Left ventricle myocardium inferior (tissue), 1 donor: ENCODE data around the gene CD79B. TPM values are rescaled to one million over a fixed set of nuclear protein-coding genes. Genes with fewer than 3 reads are reported as not detected.
A peak's percentile ranks its signal among the peaks of the same experiment; 100 is the strongest.

Source experiments
- DNase-seq: peaks from one replicate; pipeline ENCODE4 v3.0.0-alpha.2; 2020
- H3K27ac ChIP-seq: fragments of 200-600 bp; replicated peaks from 2 replicates; pipeline ENCODE4 v1.8.0; 2021
- H3K27me3 ChIP-seq: fragments of 200-600 bp; 2 replicates; pipeline ENCODE4 v1.8.0; 2021; ENCODE audit warnings: low read depth
- H3K36me3 ChIP-seq: fragments of 200-600 bp; 2 replicates; pipeline ENCODE4 v1.8.0; 2021
- H3K4me1 ChIP-seq: fragments of 200-600 bp; 2 replicates; pipeline ENCODE4 v1.8.0; 2021
- H3K4me3 ChIP-seq: fragments of 200-600 bp; 2 replicates; pipeline ENCODE4 v1.8.0; 2021; ENCODE audit warnings: mild to moderate bottlenecking, moderate library complexity
- H3K9me3 ChIP-seq: fragments of 200-600 bp; replicated peaks from 2 replicates; pipeline ENCODE4 v1.8.0; 2021
- intact Hi-C: fragments of 100-400 bp; cut with micrococcal nuclease; formaldehyde crosslinking; loops from one replicate; pipeline ENCODE4 v1.11.0; 2022
- total RNA-seq: library from RNA; stranded (reverse); fragmentation: NEBNext Ultra II Directional; extraction: Animal tissue kit (Norgen Biotek cat#: 25700); gene quantifications from one replicate; pipeline ENCODE4 v1.2.1, GENCODE V29; 2021
- TF ChIP-seq, protein P1 (sequence below): fragments of 200-600 bp; IDR thresholded peaks from 2 replicates; pipeline ENCODE4 v1.8.0; 2021; ENCODE audit warnings: antibody characterized with exemption, mild to moderate bottlenecking, borderline replicate concordance
- donor health status: DM: no; HTN: yes; CAD: no; lungs with severe emphysema.

Gene CD79B
- total RNA-seq, 1 donor from 2014 or later, result 4.6 TPM

- Histone ChIP-seq H3K9me3 (no peaks in the 10 kb centered on the region), H3K27me3 (peaks cover 4% of the 10 kb centered on the region), H3K4me1 (peaks cover 5% of the 10 kb centered on the region), H3K4me3 (no peak overlapping the region), H3K36me3 (no peaks in the 10 kb centered on the region), H3K27ac (no peak overlapping the region)
- TF ChIP-seq, protein P1, sequence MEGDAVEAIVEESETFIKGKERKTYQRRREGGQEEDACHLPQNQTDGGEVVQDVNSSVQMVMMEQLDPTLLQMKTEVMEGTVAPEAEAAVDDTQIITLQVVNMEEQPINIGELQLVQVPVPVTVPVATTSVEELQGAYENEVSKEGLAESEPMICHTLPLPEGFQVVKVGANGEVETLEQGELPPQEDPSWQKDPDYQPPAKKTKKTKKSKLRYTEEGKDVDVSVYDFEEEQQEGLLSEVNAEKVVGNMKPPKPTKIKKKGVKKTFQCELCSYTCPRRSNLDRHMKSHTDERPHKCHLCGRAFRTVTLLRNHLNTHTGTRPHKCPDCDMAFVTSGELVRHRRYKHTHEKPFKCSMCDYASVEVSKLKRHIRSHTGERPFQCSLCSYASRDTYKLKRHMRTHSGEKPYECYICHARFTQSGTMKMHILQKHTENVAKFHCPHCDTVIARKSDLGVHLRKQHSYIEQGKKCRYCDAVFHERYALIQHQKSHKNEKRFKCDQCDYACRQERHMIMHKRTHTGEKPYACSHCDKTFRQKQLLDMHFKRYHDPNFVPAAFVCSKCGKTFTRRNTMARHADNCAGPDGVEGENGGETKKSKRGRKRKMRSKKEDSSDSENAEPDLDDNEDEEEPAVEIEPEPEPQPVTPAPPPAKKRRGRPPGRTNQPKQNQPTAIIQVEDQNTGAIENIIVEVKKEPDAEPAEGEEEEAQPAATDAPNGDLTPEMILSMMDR, result no peak
- intact Hi-C loops, result no loop called here
- DNase-seq, result no peak
These were observed 5.2 kb upstream of the CD79B start for GRCh38 chr17:63937319-63937718.

GRCh38 chr17:63934183-63935112, 2.3 kb upstream of the CD79B start:
- H3K4me3 ChIP-seq, result no peak overlapping the region
- intact Hi-C loops, result no loop called here
- H3K27ac ChIP-seq, result no peak overlapping the region
- peaks cover 4% of the 10 kb centered on the region for H3K27me3 ChIP-seq
- H3K4me1 ChIP-seq, result peaks cover 28% of the 10 kb centered on the region
- TF ChIP-seq, protein P1, result no peak
- no peaks in the 10 kb centered on the region for H3K36me3 ChIP-seq
- H3K9me3 ChIP-seq, result no peaks in the 10 kb centered on the region
- no peak for DNase-seq

- intact Hi-C loops, result no loop called here
- Histone ChIP-seq H3K4me3 (no peak overlapping the region), H3K27me3 (peaks cover 4% of the 10 kb centered on the region), H3K9me3 (no peaks in the 10 kb centered on the region), H3K27ac (no peak overlapping the region), H3K36me3 (no peaks in the 10 kb centered on the region), H3K4me1 (peaks cover 28% of the 10 kb centered on the region)
- DNase-seq, result no peak
- TF ChIP-seq, protein P1, result no peak
These were observed 1.5 kb upstream of the CD79B start for GRCh38 chr17:63933598-63933997.

GRCh38 chr17:63932721-63933120, 590 bp upstream of the CD79B start:
- peak overlapping the region; percentile 82 for H3K27ac ChIP-seq
- H3K27me3 ChIP-seq, result peaks cover 4% of the 10 kb centered on the region
- H3K4me1 ChIP-seq, result peaks cover 28% of the 10 kb centered on the region
- TF ChIP-seq, protein P1, result no peak
- H3K9me3 ChIP-seq, result no peaks in the 10 kb centered on the region
- intact Hi-C loops, result no loop called here
- no peak overlapping the region for H3K4me3 ChIP-seq
- DNase-seq, result no peak
- H3K36me3 ChIP-seq, result no peaks in the 10 kb centered on the region

DNA sequence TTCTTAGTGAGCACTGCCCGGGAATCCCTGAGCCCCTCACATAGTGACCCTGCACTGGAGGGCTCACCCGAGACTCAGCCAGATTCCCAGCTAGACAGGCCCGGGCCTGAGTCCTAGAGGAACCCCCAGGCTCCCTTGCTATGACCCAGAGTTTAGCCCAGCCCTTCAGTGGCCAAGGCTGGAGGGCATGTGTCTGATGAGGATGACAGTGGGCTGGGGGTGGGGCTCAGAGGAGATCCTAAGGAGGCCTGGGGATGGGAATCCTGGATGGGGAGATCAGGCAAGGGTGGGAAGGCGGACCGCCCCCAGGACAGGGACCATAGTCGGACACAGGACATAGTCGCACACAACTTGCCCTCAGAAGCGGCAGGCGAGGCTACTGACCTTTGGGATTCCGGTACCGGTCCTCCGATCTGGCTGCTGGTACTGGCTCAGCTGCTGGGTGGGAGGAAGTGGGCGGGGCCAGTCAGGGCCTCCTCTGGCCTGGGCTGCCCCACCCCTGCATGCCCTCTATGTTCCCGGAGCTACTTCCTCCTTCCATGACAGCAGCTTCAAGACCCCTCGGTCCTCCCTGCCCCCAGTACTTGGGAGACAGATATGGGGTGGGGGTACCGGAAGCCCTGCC, 1.1 kb downstream of the CD79B start:
- H3K27me3 ChIP-seq, result peaks cover 4% of the 10 kb centered on the region
- no peaks in the 10 kb centered on the region for H3K9me3 ChIP-seq
- H3K27ac ChIP-seq, result peak overlapping the region; percentile 82
- intact Hi-C loops, result no loop called here
- H3K36me3 ChIP-seq, result no peaks in the 10 kb centered on the region
- DNase-seq, result peak; percentile 77
- peaks cover 28% of the 10 kb centered on the region for H3K4me1 ChIP-seq
- TF ChIP-seq, protein P1, result no peak
- H3K4me3 ChIP-seq, result peak overlapping the region; percentile 55
